Cardiac fibroblast (primary cell): ENCODE data around the gene PRKG1.

ENCODE experiments used
- DNase-seq, 2 donors: peaks; one replicate each; pipeline versions ENCODE4 v3.0.0 to v3.0.0-alpha.2; 2010; ENCODE audit warnings: low read depth in 2 of 2
- H3K4me3 ChIP-seq, 2 donors: replicated peaks in 1 of 2; 1 replicate in 1 of 2; 2 replicates in 1 of 2; pipeline ENCODE4 v1.5.1; 2011; ENCODE audit warnings: low read depth in 2 of 2, low read length in 2 of 2, mild to moderate bottlenecking in 2 of 2, moderate library complexity in 1 of 2
- CTCF ChIP-seq: IDR thresholded peaks from one replicate; pipeline ENCODE4 v1.5.1; 2011; ENCODE audit warnings: low read depth, mild to moderate bottlenecking, low read length, inconsistent platforms

PRKG1 gene

GRCh38 chr10:52074505-52075026, 1000.3 kb downstream of the PRKG1 start:
- no peak for TF ChIP-seq CTCF
- no peak for DNase-seq
- H3K4me3 ChIP-seq: no peak overlapping the region

- no peak for TF ChIP-seq CTCF
- DNase-seq: no peak
- no peak overlapping the region for H3K4me3 ChIP-seq
These were observed 1003.5 kb downstream of the PRKG1 start for GRCh38 chr10:52077814-52078213.

GRCh38 chr10:52078397-52078937, 1004.2 kb downstream of the PRKG1 start:
- no peak for DNase-seq
- TF ChIP-seq CTCF: no peak

GRCh38 chr10:52082307-52082706, 1008.0 kb downstream of the PRKG1 start:
- DNase-seq: no peak
- H3K4me3 ChIP-seq: no peak overlapping the region
- TF ChIP-seq CTCF: no peak

More at GRCh38 chr10:52078397-52078937, 1004.2 kb downstream of the PRKG1 start:
- H3K4me3 ChIP-seq: no peak overlapping the region

GRCh38 chr10:52083422-52083821, 1009.1 kb downstream of the PRKG1 start:
- TF ChIP-seq CTCF: no peak
- DNase-seq: no peak
- H3K4me3 ChIP-seq: no peak overlapping the region

- no peak for TF ChIP-seq CTCF
- DNase-seq: no peak
These were observed 1018.1 kb downstream of the PRKG1 start for GRCh38 chr10:52092390-52092789.

GRCh38 chr10:52098130-52098529, 1023.8 kb downstream of the PRKG1 start:
- H3K4me3 ChIP-seq: no peak overlapping the region
- no peak for TF ChIP-seq CTCF
- DNase-seq: no peak

More at GRCh38 chr10:52092390-52092789, 1018.1 kb downstream of the PRKG1 start:
- no peak overlapping the region for H3K4me3 ChIP-seq
